GM21515 (cell line): Measurements from ENCODE around the gene FOXP1.

ENCODE experiments used
- ATAC-seq: cut with Tn5 transposase; IDR thresholded peaks from one replicate; pipeline ENCODE4 v1.9.1; 2021; ENCODE audit not compliant: unreplicated experiment

FOXP1 gene

GRCh38 chr3:71228156-71228866 is 355.2 kb downstream of the FOXP1 start:
- no peak for ATAC-seq

GRCh38 chr3:71227270-71227661 is 356.3 kb downstream of the FOXP1 start:
- ATAC-seq, result peak; percentile 1

- peak; percentile 82 for ATAC-seq
Measured at GRCh38 chr3:71226565-71227269, 356.8 kb downstream of the FOXP1 start.

- ATAC-seq, result peak; percentile 11
Measured at GRCh38 chr3:71225951-71226564, 357.5 kb downstream of the FOXP1 start.

GRCh38 chr3:71225002-71225684 is 358.4 kb downstream of the FOXP1 start:
- ATAC-seq, result no peak

GRCh38 chr3:71219744-71220638 is 363.5 kb downstream of the FOXP1 start:
- peak; percentile 95 for ATAC-seq

- ATAC-seq, result no peak
Measured at GRCh38 chr3:71218508-71218907, 365.0 kb downstream of the FOXP1 start.

- ATAC-seq, result no peak
Measured at GRCh38 chr3:71217640-71218222, 365.8 kb downstream of the FOXP1 start.

GRCh38 chr3:71215351-71215750 is 368.2 kb downstream of the FOXP1 start:
- no peak for ATAC-seq

- ATAC-seq, result no peak
Measured at GRCh38 chr3:71214797-71215196, 368.7 kb downstream of the FOXP1 start.

GRCh38 chr3:71214016-71214415 is 369.5 kb downstream of the FOXP1 start:
- ATAC-seq, result no peak

- no peak for ATAC-seq
Measured at GRCh38 chr3:71211083-71211482, 372.4 kb downstream of the FOXP1 start.

GRCh38 chr3:71210257-71211007 is 373.1 kb downstream of the FOXP1 start:
- ATAC-seq, result no peak

- no peak for ATAC-seq
Measured at GRCh38 chr3:71208211-71209095, 375.1 kb downstream of the FOXP1 start.

GRCh38 chr3:71207632-71208031 is 375.9 kb downstream of the FOXP1 start:
- no peak for ATAC-seq

GRCh38 chr3:71206305-71207165 is 377.0 kb downstream of the FOXP1 start:
- ATAC-seq, result no peak

GRCh38 chr3:71203727-71204488 is 379.6 kb downstream of the FOXP1 start:
- ATAC-seq, result no peak
